Measurements from ENCODE around the gene LRRC52. TPM values are rescaled to one million over a fixed set of nuclear protein-coding genes. Genes with fewer than 3 reads are reported as not detected.
"Not testable (repeated sequence)": the region's sequence is repeated elsewhere in the genome, so short reads cannot be mapped to it uniquely, and the experiment has no call there.

Gene LRRC52
- total and polyA plus RNA-seq, 2 donors (not counting 1 experiment from before 2014, with no cell fraction given): not detected

DNA sequence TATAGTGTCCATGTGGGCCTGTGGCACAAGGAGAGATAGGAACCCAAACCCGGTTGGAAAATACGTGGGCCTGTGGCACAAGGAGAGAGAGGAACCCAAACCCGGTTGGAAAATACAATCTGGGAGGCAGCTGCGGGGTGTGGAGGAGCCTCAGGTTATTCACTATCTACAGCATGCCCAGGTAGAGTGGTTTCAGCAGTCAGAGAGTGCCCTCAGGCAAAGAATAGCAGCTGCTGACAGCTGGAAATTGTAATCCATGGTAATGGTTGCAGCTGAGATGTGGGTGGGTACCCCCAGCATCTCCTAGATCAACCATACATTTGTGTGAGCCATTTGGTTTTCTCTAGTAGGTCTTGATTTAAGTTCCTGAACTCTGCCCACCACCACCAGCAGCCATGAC is 61.4 kb downstream of the LRRC52 start:
- no peaks in the 10 kb centered on the region for H3K36me3 ChIP-seq (replicated peaks in 1 of 2; ENCODE audit: control extremely low read depth in 1 of 2, control insufficient read depth in 1 of 2, extremely low read depth in 1 of 2, insufficient read depth in 2 of 2, low read length in 1 of 2)
- H3K27ac Mint-ChIP-seq: no peak overlapping the region

GRCh38 chr1:165606676-165607075 is 62.9 kb downstream of the LRRC52 start:
- DNase-seq; intact Hi-C loops (cut with micrococcal nuclease); H3K27me3 ChIP-seq (replicated peaks in 1 of 4; ENCODE audit: control extremely low read depth in 1 of 4, control insufficient read depth in 3 of 4, insufficient read depth in 4 of 4, low read length in 3 of 4); H2AFZ ChIP-seq (ENCODE audit: insufficient read depth, low read depth, low read length, poor library complexity, severe bottlenecking); H3K27ac Mint-ChIP-seq; H3K9me3 ChIP-seq (ENCODE audit: control extremely low read depth in 1 of 3, control insufficient read depth in 2 of 3, insufficient read depth in 1 of 3, low read length in 2 of 3); POLR2A ChIA-PET; H4K20me1 ChIP-seq (ENCODE audit: control insufficient read depth, insufficient read depth, low read length, poor library complexity, severe bottlenecking); H3K4me1 ChIP-seq (ENCODE audit: control insufficient read depth in 2 of 2, insufficient read depth in 2 of 2, low read length in 2 of 2); ATAC-seq (ENCODE audit: low read depth); H3K4me3 Mint-ChIP-seq; H3K4me1 Mint-ChIP-seq; H3K79me2 ChIP-seq (ENCODE audit: control insufficient read depth, insufficient read depth, low read length); H3K4me2 ChIP-seq (replicated peaks; ENCODE audit: low read depth, low read length, poor library complexity, severe bottlenecking); H3K4me3 ChIP-seq (ENCODE audit: control extremely low read depth in 1 of 5, extremely low read depth in 1 of 5, insufficient read depth in 1 of 5, low read depth in 2 of 5, low read length in 4 of 5); H3K9ac ChIP-seq (ENCODE audit: low read length); H3K27ac ChIP-seq (ENCODE audit: low read length in 2 of 2); H3K36me3 ChIP-seq (replicated peaks in 1 of 2; ENCODE audit: control extremely low read depth in 1 of 2, control insufficient read depth in 1 of 2, extremely low read depth in 1 of 2, insufficient read depth in 2 of 2, low read length in 1 of 2); H3K9me3 Mint-ChIP-seq (ENCODE audit: insufficient read depth): not testable (repeated sequence)
- 85% methylated on average over 8 of the region's 12 CpGs for WGBS (ENCODE audit: insufficient coverage)
- CTCF ChIA-PET: interaction anchor here (1.1 to 2.3 kb wide), 4 partner anchors 13 to 308 kb away, joined by 3 to 6 read pairs (median 4); no protein-coding TSS in a partner anchor
- H3K27me3 Mint-ChIP-seq: peaks cover 19% of the 10 kb centered on the region

More for the DNA sequence above, 61.4 kb downstream of the LRRC52 start:
- Histone ChIP-seq H3K4me3 (ENCODE audit: control extremely low read depth in 1 of 5, extremely low read depth in 1 of 5, insufficient read depth in 1 of 5, low read depth in 2 of 5, low read length in 4 of 5) (no peak overlapping the region), H3K27ac (ENCODE audit: low read length in 2 of 2) (no peak overlapping the region), H3K27me3 (replicated peaks in 1 of 4; ENCODE audit: control extremely low read depth in 1 of 4, control insufficient read depth in 3 of 4, insufficient read depth in 4 of 4, low read length in 3 of 4) (peaks cover 0 to 7% (median 0%) of the 10 kb centered on the region in 4 experiments), H4K20me1 (ENCODE audit: control insufficient read depth, insufficient read depth, low read length, poor library complexity, severe bottlenecking) (no peaks in the 10 kb centered on the region), H3K4me1 (ENCODE audit: control insufficient read depth in 2 of 2, insufficient read depth in 2 of 2, low read length in 2 of 2) (peaks cover 3 to 6% of the 10 kb centered on the region in 2 donors), H3K9me3 (ENCODE audit: control extremely low read depth in 1 of 3, control insufficient read depth in 2 of 3, insufficient read depth in 1 of 3, low read length in 2 of 3) (peaks cover 0 to 1% (median 0%) of the 10 kb centered on the region in 3 donors), H3K79me2 (ENCODE audit: control insufficient read depth, insufficient read depth, low read length) (no peaks in the 10 kb centered on the region), H3K4me2 (replicated peaks; ENCODE audit: low read depth, low read length, poor library complexity, severe bottlenecking) (no peak overlapping the region), H2AFZ (ENCODE audit: insufficient read depth, low read depth, low read length, poor library complexity, severe bottlenecking) (no peak overlapping the region), H3K9ac (ENCODE audit: low read length) (no peak overlapping the region)
- Mint-ChIP-seq H3K4me3 (no peak overlapping the region), H3K4me1 (peaks cover 3% of the 10 kb centered on the region), H3K27me3 (peaks cover 18% of the 10 kb centered on the region), H3K9me3 (ENCODE audit: insufficient read depth) (no peaks in the 10 kb centered on the region)
- no peak for TF ChIP-seq EZH2 (IDR thresholded peaks at IDR 0.05; ENCODE audit: borderline replicate concordance, insufficient read depth, low read depth, low read length, poor library complexity, severe bottlenecking)
- TF ChIP-seq, protein P1, sequence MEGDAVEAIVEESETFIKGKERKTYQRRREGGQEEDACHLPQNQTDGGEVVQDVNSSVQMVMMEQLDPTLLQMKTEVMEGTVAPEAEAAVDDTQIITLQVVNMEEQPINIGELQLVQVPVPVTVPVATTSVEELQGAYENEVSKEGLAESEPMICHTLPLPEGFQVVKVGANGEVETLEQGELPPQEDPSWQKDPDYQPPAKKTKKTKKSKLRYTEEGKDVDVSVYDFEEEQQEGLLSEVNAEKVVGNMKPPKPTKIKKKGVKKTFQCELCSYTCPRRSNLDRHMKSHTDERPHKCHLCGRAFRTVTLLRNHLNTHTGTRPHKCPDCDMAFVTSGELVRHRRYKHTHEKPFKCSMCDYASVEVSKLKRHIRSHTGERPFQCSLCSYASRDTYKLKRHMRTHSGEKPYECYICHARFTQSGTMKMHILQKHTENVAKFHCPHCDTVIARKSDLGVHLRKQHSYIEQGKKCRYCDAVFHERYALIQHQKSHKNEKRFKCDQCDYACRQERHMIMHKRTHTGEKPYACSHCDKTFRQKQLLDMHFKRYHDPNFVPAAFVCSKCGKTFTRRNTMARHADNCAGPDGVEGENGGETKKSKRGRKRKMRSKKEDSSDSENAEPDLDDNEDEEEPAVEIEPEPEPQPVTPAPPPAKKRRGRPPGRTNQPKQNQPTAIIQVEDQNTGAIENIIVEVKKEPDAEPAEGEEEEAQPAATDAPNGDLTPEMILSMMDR (IDR thresholded peaks at IDR 0.05): no peak
- ATAC-seq (ENCODE audit: low read depth) (no peak), DNase-seq (no peak)
- ChIA-PET CTCF (interaction anchor here (1.2 to 2.3 kb wide), 4 partner anchors 8 to 310 kb away, joined by 3 to 6 read pairs (median 5); no protein-coding TSS in a partner anchor), POLR2A (no interaction called here)
- WGBS (ENCODE audit: insufficient coverage): 97% methylated on average over 4 of the region's 4 CpGs
- intact Hi-C loops (cut with micrococcal nuclease): no loop called here

All from B cell (primary cell).